ENCODE measurements around the gene CHST4. TPM values are rescaled to one million over a fixed set of nuclear protein-coding genes. Genes with fewer than 3 reads are reported as not detected.

CHST4 gene
- 0.12 and 1.1 TPM in 2 replicates for total RNA-seq

DNA sequence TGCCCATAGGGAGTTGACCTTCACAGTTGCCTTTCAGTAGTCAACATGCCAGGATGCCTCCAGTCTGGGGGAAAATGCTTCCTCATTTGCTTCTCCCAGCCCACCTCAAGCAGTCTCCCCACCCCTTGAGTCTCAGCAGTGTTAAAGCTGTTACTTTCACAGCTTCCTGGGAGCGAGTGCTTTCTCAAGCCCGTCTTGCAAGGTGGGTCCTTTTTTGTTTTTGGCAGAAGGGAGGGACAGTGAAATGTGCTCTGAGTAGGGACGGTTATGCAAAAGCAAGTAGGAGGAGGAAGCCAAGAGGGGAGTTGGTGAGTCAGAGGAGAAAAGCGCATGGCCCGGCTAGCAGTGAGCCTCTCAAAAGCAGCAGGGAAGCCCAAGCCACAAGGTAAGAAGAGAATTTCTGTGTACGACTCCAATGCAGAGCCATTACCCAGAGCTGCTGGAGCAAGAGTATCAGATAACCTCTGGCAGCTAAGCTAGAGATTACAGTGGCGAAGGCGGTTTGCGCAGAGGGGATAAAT is at the start of gene CHST4:
CHST4 (plus strand) TSS at position 316 of the 521 bp plus-strand sequence. CDS start 10,252 bp downstream, outside the sequence.
- no peak within 1 kb of the TSS for H3K4me3 ChIP-seq (ENCODE audit: low read depth, low read length)
- TF ChIP-seq, protein P1, sequence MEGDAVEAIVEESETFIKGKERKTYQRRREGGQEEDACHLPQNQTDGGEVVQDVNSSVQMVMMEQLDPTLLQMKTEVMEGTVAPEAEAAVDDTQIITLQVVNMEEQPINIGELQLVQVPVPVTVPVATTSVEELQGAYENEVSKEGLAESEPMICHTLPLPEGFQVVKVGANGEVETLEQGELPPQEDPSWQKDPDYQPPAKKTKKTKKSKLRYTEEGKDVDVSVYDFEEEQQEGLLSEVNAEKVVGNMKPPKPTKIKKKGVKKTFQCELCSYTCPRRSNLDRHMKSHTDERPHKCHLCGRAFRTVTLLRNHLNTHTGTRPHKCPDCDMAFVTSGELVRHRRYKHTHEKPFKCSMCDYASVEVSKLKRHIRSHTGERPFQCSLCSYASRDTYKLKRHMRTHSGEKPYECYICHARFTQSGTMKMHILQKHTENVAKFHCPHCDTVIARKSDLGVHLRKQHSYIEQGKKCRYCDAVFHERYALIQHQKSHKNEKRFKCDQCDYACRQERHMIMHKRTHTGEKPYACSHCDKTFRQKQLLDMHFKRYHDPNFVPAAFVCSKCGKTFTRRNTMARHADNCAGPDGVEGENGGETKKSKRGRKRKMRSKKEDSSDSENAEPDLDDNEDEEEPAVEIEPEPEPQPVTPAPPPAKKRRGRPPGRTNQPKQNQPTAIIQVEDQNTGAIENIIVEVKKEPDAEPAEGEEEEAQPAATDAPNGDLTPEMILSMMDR (conservative IDR thresholded peaks at IDR 0.05; ENCODE audit: low read depth, low read length): no peak
- DNase-seq (ENCODE audit: low read depth): no peak

DNA sequence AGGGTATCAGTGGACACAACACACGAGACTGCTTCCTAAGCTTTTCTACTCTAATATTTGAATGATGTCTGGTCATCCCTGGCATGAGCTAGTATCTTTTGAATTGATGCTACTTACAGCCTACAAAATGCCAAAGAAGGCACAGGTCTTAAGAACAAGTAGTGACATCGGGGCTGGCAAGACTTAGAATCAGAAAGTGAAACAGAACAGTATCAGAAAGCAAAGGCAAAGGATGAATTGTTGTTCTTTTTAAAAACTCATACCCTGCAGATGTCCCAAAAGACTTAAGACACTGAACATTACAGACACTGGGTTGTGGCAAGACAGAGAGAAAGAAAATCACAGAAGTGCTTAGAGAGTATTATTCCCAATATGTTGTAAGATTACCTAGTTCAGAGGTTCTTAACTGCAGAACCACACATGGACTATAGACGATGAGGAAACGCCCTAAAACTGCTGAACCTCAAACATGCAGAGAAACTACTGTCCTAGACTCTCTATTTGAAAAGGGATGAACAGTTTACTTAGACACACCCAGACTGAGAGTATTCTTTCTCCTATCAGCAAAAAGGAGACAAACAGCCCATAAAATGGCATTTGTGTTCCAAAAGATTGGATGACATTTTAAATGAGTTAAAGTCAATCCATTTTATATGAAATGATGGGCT is 49.6 kb upstream of the CHST4 start:
- TF ChIP-seq, protein P1 (conservative IDR thresholded peaks at IDR 0.05; ENCODE audit: low read depth, low read length): no peak
- no peak for DNase-seq (ENCODE audit: low read depth)
- no peak overlapping the region for H3K4me3 ChIP-seq (ENCODE audit: low read depth, low read length)

DNA sequence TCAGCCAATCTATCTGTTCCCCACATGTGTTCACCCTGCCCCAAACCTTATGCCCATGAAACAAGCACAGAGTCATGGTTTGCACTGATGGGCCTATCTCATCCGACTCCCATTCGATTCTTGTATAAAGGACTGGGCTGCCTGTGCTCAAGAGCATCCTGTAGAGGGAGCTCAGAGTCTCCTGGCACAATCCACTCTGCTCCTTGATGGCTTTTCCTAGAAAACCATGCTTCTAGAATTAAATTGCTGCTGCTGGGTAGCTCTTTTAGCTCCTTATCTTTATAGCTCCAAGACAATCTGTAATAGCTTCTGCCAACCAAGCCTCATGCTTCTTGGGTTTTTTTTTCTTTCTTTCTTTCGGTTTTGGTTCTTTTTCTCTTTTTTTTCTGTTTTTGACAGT is 46.8 kb upstream of the CHST4 start:
- TF ChIP-seq, protein P1 (conservative IDR thresholded peaks at IDR 0.05; ENCODE audit: low read depth, low read length): peak; percentile 68
- no peak for DNase-seq (ENCODE audit: low read depth)
- no peak overlapping the region for H3K4me3 ChIP-seq (ENCODE audit: low read depth, low read length)

DNA sequence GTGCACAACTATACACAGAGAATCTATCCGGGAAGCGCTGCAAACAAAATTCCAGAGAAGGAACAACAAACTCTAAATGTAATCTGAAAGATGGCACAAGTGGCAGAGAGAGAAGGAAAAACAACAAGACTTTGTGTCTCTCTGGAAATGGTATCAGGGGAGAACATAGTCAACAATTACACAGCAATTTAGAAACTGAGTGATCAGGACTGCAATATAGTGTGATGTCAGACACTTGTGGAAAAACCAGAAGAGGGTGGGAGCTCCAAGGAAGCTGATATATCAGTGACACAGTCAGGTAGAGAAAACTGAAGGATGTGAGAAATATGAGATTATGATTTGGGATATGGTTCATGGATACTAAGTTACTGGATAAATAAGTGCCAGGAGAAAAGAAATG is 45.3 kb upstream of the CHST4 start:
- DNase-seq (ENCODE audit: low read depth): no peak
- no peak overlapping the region for H3K4me3 ChIP-seq (ENCODE audit: low read depth, low read length)
- TF ChIP-seq, protein P1 (conservative IDR thresholded peaks at IDR 0.05; ENCODE audit: low read depth, low read length): no peak

DNA sequence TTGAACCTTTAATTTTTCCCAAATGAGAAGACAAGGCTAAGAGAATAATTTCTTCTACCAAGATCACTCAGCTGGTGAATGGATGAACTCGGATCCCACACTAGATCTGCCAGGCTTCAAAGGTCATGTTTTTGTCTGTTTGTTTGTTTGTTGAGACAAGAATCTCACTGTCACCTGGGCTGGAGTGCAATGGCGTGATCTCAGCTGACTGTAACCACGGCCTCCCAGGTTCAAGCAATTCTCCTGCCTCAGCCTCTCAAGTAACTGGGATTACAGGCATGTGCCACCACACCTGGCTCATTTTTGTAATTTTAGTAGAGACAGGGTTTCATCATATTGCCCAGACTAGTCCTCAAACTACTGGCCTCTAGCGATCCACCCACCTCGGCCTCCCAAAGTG is 43.7 kb upstream of the CHST4 start:
- TF ChIP-seq, protein P1 (conservative IDR thresholded peaks at IDR 0.05; ENCODE audit: low read depth, low read length): no peak
- H3K4me3 ChIP-seq (ENCODE audit: low read depth, low read length): no peak overlapping the region
- DNase-seq (ENCODE audit: low read depth): no peak

DNA sequence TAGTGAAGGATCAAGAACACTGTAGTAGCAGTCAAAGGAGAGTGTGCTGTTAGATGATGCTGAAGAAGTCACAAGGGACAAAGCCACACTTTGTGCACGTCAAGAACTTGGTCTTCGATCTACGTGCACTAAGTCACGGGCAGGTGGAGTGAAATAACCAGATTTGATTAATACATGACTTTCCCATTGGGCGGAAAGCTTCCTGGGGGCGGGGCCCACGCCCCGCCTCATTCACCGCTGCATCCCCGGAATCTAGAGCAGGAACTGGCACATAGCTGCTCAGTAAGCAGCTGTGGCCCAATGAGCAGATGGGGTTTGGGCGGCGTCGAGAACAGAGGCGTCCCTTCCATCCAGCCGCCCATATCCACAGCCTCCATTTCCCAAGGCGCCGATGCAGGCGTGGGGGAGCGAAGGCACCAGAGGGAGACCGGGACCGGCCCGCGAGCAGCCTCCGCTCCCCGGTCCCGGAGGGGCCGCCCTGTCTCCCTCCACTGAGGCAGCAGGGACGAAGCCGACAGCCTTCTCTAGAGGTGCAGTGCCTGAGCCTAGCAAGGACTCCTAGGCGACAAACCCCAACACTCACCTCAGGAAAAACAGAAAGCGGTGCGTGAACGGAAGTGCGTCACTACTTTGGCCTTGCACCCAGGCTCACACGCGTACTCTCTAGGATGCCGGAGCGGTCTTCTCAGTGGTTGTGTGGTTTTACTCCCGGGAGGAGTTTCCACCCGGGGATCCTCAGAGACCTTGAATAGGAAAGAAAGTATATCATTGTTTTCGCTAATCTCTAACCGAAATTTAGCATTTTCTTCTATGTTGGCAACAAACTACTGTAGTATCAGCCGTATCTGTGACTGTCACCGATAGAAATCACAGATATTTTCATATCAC is 42.0 kb upstream of the CHST4 start:
- peak; percentile 70 for DNase-seq (ENCODE audit: low read depth)
- H3K4me3 ChIP-seq (ENCODE audit: low read depth, low read length): peak overlapping the region; percentile 97
- TF ChIP-seq, protein P1 (conservative IDR thresholded peaks at IDR 0.05; ENCODE audit: low read depth, low read length): no peak

All from epithelial cell of proximal tubule (primary cell).